KOPT-K1 (cell line): ENCODE results near the gene ADCY1.
A peak's percentile ranks its signal among the peaks of the same experiment; 100 is the strongest.
"Not testable (repeated sequence)": the region's sequence is repeated elsewhere in the genome, so short reads cannot be mapped to it uniquely, and the experiment has no call there.

ENCODE experiments used
- H3K27ac ChIP-seq: fragments of 200-600 bp; sonication (generic); 2 replicates; pipeline ENCODE4 v1.5.1; 2016; ENCODE audit warnings: antibody characterized with exemption, mild to moderate bottlenecking, low read depth, low read length; ENCODE audit not compliant: poor library complexity, severe bottlenecking
- H3K36me3 ChIP-seq: fragments of 200-600 bp; sonication (generic); 2 replicates; pipeline ENCODE4 v1.5.1; 2017; ENCODE audit warnings: antibody characterized with exemption, mild to moderate bottlenecking, low read length, moderate library complexity; ENCODE audit not compliant: insufficient read depth
- H3K9me3 ChIP-seq: fragments of 200-600 bp; sonication (generic); 2 replicates; pipeline ENCODE4 v1.5.1; 2017; ENCODE audit warnings: antibody characterized with exemption, low read length, mild to moderate bottlenecking; ENCODE audit not compliant: insufficient read depth, poor library complexity, severe bottlenecking

The ADCY1 gene

DNA sequence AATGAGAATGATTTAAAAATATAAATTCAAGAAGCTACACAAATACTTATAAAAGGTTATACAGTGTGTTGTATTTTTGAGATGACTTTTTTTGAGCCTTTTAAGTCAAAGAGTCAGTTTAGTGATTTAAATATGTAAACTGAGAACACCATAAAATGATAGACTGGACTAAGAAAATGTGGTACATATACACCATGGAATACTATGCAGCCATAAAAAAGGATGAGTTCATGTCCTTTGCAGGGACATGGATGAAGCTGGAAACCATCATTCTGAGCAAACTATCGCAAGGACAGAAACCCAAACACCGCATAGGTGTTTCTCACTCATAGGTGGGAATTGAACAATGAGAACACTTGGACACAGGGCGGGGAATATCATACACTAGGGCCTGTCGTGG, 182.2 kb downstream of the ADCY1 start:
- not testable (repeated sequence) for H3K9me3 ChIP-seq, H3K27ac ChIP-seq
- peaks cover 30% of the 10 kb centered on the region for H3K36me3 ChIP-seq

DNA sequence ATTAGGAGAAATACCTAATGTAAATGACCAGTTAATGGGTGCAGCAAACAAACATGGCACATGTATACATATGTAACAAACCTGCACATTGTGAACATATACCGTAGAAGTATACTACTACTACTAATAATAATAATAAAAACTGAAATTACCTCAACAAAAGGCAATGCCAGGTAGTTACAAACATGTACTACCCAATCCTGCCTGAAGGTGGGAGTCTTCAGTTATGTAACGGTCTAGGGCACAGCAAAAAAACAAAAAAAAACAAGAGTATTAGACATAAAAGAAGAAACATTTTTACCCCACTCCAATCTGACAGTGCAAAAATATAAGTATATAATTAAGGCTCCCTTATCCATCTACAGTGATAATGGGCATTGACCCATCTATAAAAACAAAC, 182.6 kb downstream of the ADCY1 start:
- peaks cover 26% of the 10 kb centered on the region for H3K36me3 ChIP-seq
- not testable (repeated sequence) for H3K9me3 ChIP-seq, H3K27ac ChIP-seq

DNA sequence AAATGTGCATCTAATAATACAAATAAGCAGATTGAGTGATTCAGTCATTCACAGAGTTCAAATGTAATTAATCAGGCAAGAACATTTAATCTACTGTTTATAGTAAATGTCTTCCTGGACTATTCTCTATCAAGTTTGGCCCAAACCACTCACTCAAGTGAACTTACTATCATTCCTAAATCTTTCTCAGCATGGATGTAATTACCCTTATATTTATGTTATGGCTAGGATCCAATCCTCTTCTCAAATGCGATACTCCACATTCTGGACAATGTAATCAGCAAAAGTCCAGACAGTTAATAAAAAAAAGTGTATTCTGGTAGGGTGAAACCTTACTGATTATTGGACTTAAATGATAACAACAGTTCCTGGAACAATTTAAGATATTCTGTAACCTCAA, 185.3 kb downstream of the ADCY1 start:
- not testable (repeated sequence) for H3K27ac ChIP-seq, H3K9me3 ChIP-seq, H3K36me3 ChIP-seq

DNA sequence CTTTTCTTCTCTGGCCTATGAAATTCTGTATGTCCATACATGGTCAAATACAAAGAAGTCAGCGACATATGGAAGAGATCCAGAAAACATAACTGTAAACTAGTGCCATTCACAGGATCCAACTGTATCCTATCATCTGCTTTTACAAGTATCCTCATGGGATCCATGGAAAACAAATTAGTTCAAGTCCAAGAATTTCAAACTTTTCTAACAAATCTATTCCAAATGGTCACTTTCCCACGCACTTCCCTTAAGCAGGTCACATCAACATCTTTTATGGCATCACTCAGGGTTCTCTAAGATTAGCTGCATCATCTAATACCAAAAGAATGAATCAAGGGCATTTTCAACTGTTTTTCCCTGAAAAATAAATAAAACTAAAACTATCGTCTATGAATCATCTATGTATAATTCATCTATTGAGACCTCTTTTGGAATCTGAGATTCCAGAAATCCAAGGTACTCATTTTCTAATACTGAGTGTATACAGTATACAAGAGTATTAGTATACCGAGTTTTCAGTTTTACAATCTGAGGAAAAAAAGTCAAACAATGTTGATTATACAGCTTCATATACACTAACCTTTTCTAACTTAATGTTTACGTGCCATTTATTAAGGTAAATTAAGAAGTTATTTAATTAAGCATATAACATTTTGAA, 187.5 kb downstream of the ADCY1 start:
- not testable (repeated sequence) for H3K9me3 ChIP-seq, H3K27ac ChIP-seq

DNA sequence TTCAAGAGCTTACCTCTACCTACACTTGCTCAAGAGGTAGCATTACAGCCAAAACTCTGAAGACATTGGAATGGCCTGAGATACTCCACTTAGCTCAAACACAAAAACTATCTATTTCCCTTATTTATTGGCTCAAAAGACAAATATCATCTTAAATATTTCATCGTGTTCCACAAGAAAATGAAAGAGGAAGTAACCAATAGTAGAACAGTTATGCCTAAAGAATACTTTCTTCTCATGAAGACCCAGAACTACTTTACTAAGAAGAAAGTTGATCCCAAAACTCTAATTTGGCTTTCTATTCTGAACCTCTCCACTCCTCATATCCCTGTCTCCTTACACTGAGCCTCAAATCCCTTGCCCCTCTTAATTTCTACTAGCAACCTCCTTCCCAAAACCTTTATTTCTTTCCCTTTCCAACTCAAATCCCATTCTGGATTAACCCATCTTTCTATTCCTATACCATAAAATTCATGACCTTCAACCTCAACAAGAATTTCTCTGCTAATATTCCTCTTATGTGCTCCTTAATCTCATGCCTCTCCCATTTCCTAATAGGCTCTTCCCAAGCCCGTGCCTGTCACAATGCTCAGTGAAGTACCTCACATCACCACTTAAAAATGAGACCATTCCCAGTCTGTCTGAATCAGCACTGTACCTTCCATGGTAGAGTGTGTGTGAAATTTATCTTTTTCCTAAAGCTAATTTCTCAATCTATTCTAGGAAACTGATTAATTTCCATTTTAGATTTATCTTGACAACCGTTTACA, 188.2 kb downstream of the ADCY1 start:
- H3K27ac ChIP-seq, H3K9me3 ChIP-seq, H3K36me3 ChIP-seq: not testable (repeated sequence)

More for the DNA sequence above, 187.5 kb downstream of the ADCY1 start:
- H3K36me3 ChIP-seq, result not testable (repeated sequence)

DNA sequence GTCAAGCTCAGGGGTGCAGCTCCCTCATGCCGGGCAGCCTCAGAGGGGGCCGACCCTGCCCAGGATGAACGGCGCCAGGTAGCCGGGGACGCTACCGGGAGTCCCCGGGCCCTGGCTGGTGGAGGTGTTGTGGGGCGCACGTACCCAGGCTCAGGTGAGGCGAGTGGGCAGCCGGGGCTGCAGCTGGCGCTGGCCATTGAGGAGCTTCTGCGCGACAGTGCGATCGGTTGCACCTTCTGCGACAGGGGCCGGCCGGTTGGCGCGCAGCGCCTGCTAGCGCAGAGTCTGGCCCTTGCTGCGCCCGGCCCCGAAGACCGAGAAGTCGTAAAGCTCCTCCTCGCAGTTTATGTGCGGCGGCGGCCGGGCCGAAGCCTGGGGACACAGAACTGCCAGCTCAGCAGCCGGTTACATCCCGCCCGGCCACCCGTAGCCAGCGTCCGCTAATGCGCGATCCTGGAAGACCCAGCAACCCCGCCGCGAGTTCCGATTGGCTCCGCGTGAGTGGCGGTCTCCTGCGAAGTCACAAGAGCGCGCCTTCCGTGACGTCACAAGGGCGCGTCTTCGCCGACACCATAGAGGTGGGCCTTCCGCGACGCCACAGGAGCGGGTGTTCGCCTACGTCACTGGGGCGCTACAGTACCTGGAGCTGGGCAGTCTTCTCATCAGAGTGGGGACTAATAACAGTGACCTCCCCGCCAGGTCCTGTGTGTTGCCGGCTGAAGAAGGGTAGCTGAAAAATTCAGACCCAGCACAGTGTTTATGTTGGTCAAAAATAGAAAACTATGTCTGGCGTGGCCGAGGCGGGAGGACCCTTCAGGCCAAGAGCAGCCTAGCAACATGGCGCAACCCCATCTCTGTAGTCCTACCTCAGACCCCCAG, 194.6 kb downstream of the ADCY1 start:
- peak overlapping the region; percentile 65 for H3K27ac ChIP-seq
- H3K36me3 ChIP-seq, H3K9me3 ChIP-seq: not testable (repeated sequence)

DNA sequence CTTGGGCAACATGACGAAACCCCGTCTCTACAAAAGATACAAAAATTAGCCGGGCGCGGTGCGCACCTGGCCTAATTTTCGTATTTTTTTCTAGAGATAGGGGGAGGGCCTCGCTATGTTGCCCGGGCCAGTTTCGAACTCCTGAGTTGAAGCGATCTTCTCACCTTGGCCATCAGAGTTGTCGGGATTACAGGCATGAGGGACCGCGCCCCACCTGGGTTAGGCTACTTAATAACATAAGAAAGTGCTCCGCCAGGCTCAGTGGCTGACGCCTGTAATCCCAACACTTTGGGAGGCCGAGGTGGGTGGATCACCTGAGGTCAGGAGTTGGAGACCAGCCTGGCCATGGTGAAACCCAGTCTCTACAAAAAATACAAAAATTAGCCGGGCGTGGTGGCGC, 195.5 kb downstream of the ADCY1 start:
- not testable (repeated sequence) for H3K36me3 ChIP-seq, H3K9me3 ChIP-seq
- H3K27ac ChIP-seq, result peak overlapping the region; percentile 65
